Gastroesophageal sphincter (tissue), 4 donors: ENCODE results near the gene CORO2B. TPM values are rescaled to one million over a fixed set of nuclear protein-coding genes. Genes with fewer than 3 reads are reported as not detected.

Experiments
- ATAC-seq: fragments of 150-250 bp; one replicate; pipeline ENCODE4 v1.9.1; 2016; ENCODE audit warnings: mild to moderate bottlenecking, moderate library complexity
- H3K27ac ChIP-seq, 4 donors: fragments of 200-600 bp; sonication (generic) in 3 of 4; 1 replicate in 3 of 4; 2 replicates in 1 of 4; pipeline ENCODE4 v1.5.1; 2016 to 2019
- H3K27me3 ChIP-seq: fragments of 200-600 bp; sonication (generic); one replicate; pipeline ENCODE4 v1.5.1; 2019
- H3K36me3 ChIP-seq, 2 donors: fragments of 200-600 bp; sonication (generic); one replicate each; pipeline ENCODE4 v1.5.1; 2019; ENCODE audit warnings: control low read depth in 1 of 2
- H3K4me1 ChIP-seq, 3 donors: fragments of 200-600 bp; sonication (generic); 1 replicate in 2 of 3; 2 replicates in 1 of 3; pipeline ENCODE4 v1.5.1; 2016 to 2019; ENCODE audit warnings: control low read depth in 2 of 3
- H3K4me3 ChIP-seq, 2 donors: fragments of 200-600 bp; sonication (generic); one replicate each; pipeline ENCODE4 v1.5.1; 2019; ENCODE audit warnings: mild to moderate bottlenecking in 1 of 2, moderate library complexity in 1 of 2
- H3K9me3 ChIP-seq, 3 donors: fragments of 200-600 bp; sonication (generic); one replicate each; pipeline ENCODE4 v1.5.1; 2017 to 2019; ENCODE audit warnings: control low read depth in 2 of 3
- CTCF ChIP-seq, 4 experiments: fragments of 200-600 bp in 2 of 4; fragments of 450-650 bp in 2 of 4; sonication (generic) in 1 of 4; IDR thresholded peaks; one replicate each; pipeline ENCODE4 v1.5.1; 2017 to 2019; ENCODE audit warnings: antibody characterized with exemption in 4 of 4, mild to moderate bottlenecking in 2 of 4, moderate library complexity in 2 of 4
- EP300 ChIP-seq: sonication (generic); formaldehyde crosslinking; IDR thresholded peaks from one replicate; pipeline ENCODE4 v1.6.1; 2017; ENCODE audit warnings: antibody characterized with exemption, mild to moderate bottlenecking
- POLR2A ChIP-seq, 2 donors: fragments of 450-650 bp; IDR thresholded peaks; one replicate each; pipeline ENCODE4 v1.6.1; 2017; ENCODE audit warnings: antibody characterized with exemption in 2 of 2, mild to moderate bottlenecking in 2 of 2, moderate library complexity in 1 of 2
- POLR2AphosphoS5 ChIP-seq: sonication (generic); formaldehyde crosslinking; IDR thresholded peaks from one replicate; pipeline ENCODE4 v1.6.1; 2017; ENCODE audit warnings: antibody characterized with exemption
- WGBS, 2 donors: methylation state at CpG; one replicate each; pipeline ENCODE4 v1.1.5; 2018; ENCODE audit warnings: low coverage in 1 of 2; 5-methylcytosine and 5-hydroxymethylcytosine counted together
- total RNA-seq, 4 donors: library from RNA; depleted of rRNA; stranded (reverse); fragments of >200 nt; gene quantifications; one replicate each; pipeline ENCODE4 v1.1.0, GENCODE V29; 2016

The CORO2B gene
- total RNA-seq, 4 donors from 2014 or later: 3.2 to 9.1 (median 6.6) TPM

- 76 to 89% methylated on average over 5 to 6 of the region's 6 CpGs for WGBS, 2 donors
- H3K27ac ChIP-seq: no peak overlapping the region
- peaks cover 5% of the 10 kb centered on the region for H3K27me3 ChIP-seq
- TF ChIP-seq EP300 (no peak), POLR2A (IDR thresholded peaks at IDR 0.05) (no peak), POLR2AphosphoS5 (no peak), CTCF (IDR thresholded peaks at IDR 0.05) (no peak)
- no peaks in the 10 kb centered on the region for H3K9me3 ChIP-seq
- no peak overlapping the region for H3K4me3 ChIP-seq
- H3K36me3 ChIP-seq: no peaks in the 10 kb centered on the region
- H3K4me1 ChIP-seq: peaks cover 0 to 9% (median 0%) of the 10 kb centered on the region in 3 donors
- ATAC-seq: no peak
Measured at GRCh38 chr15:68653801-68654200, 75.0 kb downstream of the CORO2B start.

GRCh38 chr15:68654786-68655560, 76.2 kb downstream of the CORO2B start:
- WGBS, 2 donors: 74 to 100% methylated on average over 1 to 4 of the region's 8 CpGs
- TF ChIP-seq POLR2A (IDR thresholded peaks at IDR 0.05) (no peak), POLR2AphosphoS5 (no peak), CTCF (IDR thresholded peaks at IDR 0.05) (no peak), EP300 (no peak)
- H3K27me3 ChIP-seq: peaks cover 5% of the 10 kb centered on the region
- no peak for ATAC-seq
- H3K4me3 ChIP-seq: no peak overlapping the region
- no peaks in the 10 kb centered on the region for H3K9me3 ChIP-seq
- no peaks in the 10 kb centered on the region for H3K36me3 ChIP-seq
- peak overlapping the region in 1 of 4 donors; percentile 9 for H3K27ac ChIP-seq
- H3K4me1 ChIP-seq: peaks cover 0 to 9% (median 0%) of the 10 kb centered on the region in 3 donors

GRCh38 chr15:68655686-68656437, 77.1 kb downstream of the CORO2B start:
- H3K4me3 ChIP-seq: no peak overlapping the region
- TF ChIP-seq EP300: no peak
- TF ChIP-seq POLR2AphosphoS5: no peak
- TF ChIP-seq CTCF (IDR thresholded peaks at IDR 0.05): no peak
- TF ChIP-seq POLR2A (IDR thresholded peaks at IDR 0.05): no peak
- no peak for ATAC-seq
- peak overlapping the region in 1 of 4 donors; percentile 9 for H3K27ac ChIP-seq
- WGBS, 2 donors: 71 to 80% methylated on average over 1 to 2 of the region's 8 CpGs
- peaks cover 5% of the 10 kb centered on the region for H3K27me3 ChIP-seq
- no peaks in the 10 kb centered on the region for H3K36me3 ChIP-seq
- H3K4me1 ChIP-seq: peaks cover 0 to 9% (median 0%) of the 10 kb centered on the region in 3 donors
- H3K9me3 ChIP-seq: no peaks in the 10 kb centered on the region

GRCh38 chr15:68656438-68656739, 77.6 kb downstream of the CORO2B start:
- Histone ChIP-seq H3K27ac (no peak overlapping the region), H3K27me3 (peaks cover 5% of the 10 kb centered on the region), H3K4me3 (no peak overlapping the region), H3K36me3 (no peaks in the 10 kb centered on the region), H3K4me1 (peaks cover 0 to 9% (median 0%) of the 10 kb centered on the region in 3 donors), H3K9me3 (no peaks in the 10 kb centered on the region)
- TF ChIP-seq POLR2AphosphoS5 (no peak), CTCF (IDR thresholded peaks at IDR 0.05) (no peak), EP300 (no peak)
- ATAC-seq: no peak
- 80% methylated on average over 1 of the region's 1 CpG; no CpG with 5 or more reads in 1 of the 2 donors for WGBS, 2 donors
